22Rv1 (cell line): ENCODE data around the gene ABI3BP.

ENCODE experiments used
- ZFX ChIP-seq: fragments of 450-650 bp; IDR thresholded peaks from 2 replicates; pipeline ENCODE4 v1.6.1; 2017; ENCODE audit warnings: antibody characterized with exemption, borderline replicate concordance
- TF ChIP-seq, protein P1 (sequence below): fragments of 450-650 bp; IDR thresholded peaks from 2 replicates; pipeline ENCODE4 v1.5.1; 2017; ENCODE audit warnings: mild to moderate bottlenecking

DNA sequence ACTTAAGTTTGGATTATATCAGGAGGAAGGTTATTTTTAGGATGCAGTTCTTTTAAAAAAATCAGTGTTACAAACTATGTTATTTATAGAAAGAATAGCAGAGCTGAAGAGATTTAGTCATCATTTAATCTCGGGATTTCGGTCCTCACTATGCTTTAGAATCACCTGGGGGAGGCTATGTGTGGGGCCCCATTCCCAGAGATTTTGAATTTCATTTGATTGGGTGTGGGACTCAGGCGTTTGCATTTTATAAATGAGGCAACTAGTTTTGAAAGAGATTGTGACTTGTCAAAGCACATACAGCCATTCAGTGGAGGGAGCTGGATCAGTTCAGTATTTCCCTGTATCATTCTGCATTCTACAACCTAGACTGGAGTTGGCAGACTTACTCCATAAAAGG is 247.1 kb downstream of the ABI3BP start:
- TF ChIP-seq, protein P1, sequence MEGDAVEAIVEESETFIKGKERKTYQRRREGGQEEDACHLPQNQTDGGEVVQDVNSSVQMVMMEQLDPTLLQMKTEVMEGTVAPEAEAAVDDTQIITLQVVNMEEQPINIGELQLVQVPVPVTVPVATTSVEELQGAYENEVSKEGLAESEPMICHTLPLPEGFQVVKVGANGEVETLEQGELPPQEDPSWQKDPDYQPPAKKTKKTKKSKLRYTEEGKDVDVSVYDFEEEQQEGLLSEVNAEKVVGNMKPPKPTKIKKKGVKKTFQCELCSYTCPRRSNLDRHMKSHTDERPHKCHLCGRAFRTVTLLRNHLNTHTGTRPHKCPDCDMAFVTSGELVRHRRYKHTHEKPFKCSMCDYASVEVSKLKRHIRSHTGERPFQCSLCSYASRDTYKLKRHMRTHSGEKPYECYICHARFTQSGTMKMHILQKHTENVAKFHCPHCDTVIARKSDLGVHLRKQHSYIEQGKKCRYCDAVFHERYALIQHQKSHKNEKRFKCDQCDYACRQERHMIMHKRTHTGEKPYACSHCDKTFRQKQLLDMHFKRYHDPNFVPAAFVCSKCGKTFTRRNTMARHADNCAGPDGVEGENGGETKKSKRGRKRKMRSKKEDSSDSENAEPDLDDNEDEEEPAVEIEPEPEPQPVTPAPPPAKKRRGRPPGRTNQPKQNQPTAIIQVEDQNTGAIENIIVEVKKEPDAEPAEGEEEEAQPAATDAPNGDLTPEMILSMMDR: no peak
- no peak for TF ChIP-seq ZFX
